ENCODE measurements around the gene STUB1.
A peak's percentile ranks its signal among the peaks of the same experiment; 100 is the strongest.

Gene STUB1

DNA sequence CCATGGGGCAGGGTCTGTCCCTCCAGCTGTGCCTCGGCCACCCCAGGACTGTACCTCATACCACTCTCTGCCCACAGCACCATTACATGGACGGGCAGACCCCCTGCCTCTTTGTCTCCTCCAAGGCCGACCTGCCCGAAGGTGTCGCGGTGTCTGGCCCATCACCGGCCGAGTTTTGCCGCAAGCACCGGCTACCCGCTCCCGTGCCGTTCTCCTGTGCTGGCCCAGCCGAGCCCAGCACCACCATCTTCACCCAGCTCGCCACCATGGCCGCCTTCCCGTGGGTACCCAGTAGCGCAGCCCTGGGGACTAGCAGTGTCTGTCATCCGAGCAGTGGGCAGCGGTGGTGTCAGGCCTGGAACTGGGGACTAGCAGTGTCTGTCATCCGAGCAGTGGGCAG is 7.4 kb upstream of the STUB1 start:
- DNase-seq (ENCODE audit: low read depth), result no peak
- H3K4me3 ChIP-seq (ENCODE audit: low read length), result no peak overlapping the region
- no peak for TF ChIP-seq CTCF (IDR thresholded peaks at IDR 0.05; ENCODE audit: insufficient read depth, low read depth, low read length, missing control alignments)

GRCh38 chr16:673399-673991 is 6.7 kb upstream of the STUB1 start:
- no peak for TF ChIP-seq CTCF (IDR thresholded peaks at IDR 0.05; ENCODE audit: insufficient read depth, low read depth, low read length, missing control alignments)
- no peak overlapping the region for H3K4me3 ChIP-seq (ENCODE audit: low read length)
- no peak for DNase-seq (ENCODE audit: low read depth)

- H3K4me3 ChIP-seq (ENCODE audit: low read length), result no peak overlapping the region
- no peak for DNase-seq (ENCODE audit: low read depth)
- no peak for TF ChIP-seq CTCF (IDR thresholded peaks at IDR 0.05; ENCODE audit: insufficient read depth, low read depth, low read length, missing control alignments)
These were observed 5.9 kb upstream of the STUB1 start for GRCh38 chr16:674214-674881.

DNA sequence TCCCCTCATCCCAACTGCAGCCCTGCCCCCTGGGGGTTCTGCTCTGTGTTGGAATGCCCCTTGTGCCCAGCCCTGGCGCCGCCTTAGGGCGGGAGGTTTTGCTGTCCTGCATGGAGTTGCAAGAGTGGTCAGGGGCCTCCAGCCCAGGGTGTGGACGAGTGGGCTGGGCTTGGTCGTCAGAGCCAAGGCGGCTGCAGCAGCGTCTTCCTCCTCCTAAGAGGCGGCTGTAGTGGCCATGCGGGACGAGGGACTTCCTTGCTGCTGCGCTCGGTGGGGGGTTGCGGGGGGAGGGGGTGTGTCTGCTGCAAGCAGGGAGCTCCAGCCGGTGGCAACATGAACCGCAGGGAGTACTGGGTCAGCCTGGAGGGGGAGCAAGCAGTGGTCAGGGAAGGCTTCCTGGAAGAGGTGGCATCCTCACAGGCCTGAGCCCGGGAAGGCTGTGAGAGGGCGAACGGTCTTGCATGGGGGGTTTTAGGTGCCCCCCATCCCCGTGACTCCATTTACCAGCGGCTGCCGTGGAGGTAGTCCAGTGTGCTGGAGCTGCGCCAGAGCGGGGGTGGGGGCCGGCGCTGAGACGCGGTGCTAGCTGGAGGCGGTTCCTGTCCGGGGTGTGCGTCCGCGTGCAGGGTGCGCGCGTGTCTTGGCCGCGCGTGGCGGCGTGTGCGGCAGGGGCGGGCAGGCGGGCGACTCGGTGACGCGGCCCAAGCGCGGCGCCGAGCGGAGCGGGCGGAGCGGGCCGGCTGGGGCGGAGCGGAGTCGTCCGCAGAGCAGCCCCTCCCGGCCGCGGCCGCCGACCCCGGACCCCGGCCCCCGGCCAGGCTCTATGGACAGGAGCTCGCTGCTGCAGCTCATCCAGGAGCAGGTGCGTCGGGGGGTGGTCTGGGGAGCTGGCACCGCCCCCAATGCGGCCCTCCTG is 5.0 kb upstream of the STUB1 start, which contains the start of gene RHBDL1:
Gene RHBDL1, plus strand, starts transcription at position 704 of the 916 bp plus-strand sequence. Its CDS starts 120 bp downstream, at position 824.
- no peak for TF ChIP-seq CTCF (IDR thresholded peaks at IDR 0.05; ENCODE audit: insufficient read depth, low read depth, low read length, missing control alignments)
- H3K4me3 ChIP-seq (ENCODE audit: low read length), result peak within 1 kb of the TSS; percentile 31
- DNase-seq (ENCODE audit: low read depth), result no peak

DNA sequence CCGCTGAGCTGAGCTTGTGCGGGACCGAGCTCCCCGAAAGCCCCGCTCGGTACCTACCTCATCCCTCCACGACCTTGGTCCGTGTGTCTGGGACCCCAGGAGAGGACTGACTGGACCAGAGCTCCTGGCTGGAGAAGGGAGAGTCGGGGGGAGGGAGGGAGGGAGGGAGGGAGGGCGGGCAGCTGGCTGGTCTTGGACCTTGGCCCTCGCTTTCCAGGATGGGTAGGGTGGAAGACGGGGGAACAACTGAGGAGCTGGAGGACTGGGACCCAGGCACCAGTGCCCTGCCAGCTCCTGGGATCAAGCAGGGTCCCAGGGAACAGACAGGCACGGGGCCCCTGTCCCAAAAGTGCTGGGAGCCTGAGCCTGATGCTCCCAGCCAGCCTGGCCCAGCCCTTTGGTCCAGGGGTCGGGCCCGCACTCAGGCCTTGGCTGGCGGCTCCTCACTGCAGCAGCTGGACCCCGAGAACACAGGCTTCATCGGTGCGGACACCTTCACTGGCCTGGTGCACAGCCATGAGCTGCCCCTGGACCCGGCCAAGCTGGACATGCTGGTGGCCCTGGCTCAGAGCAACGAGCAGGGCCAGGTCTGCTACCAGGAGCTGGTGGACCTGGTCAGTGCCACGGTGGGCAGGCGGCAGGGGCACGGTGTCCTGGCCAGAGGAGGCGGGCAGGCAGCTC is 4.2 kb upstream of the STUB1 start:
- peak overlapping the region; percentile 31 for H3K4me3 ChIP-seq (ENCODE audit: low read length)
- no peak for DNase-seq (ENCODE audit: low read depth)
- TF ChIP-seq CTCF (IDR thresholded peaks at IDR 0.05; ENCODE audit: insufficient read depth, low read depth, low read length, missing control alignments), result no peak

GRCh38 chr16:676565-676902 is 3.7 kb upstream of the STUB1 start:
- no peak for DNase-seq (ENCODE audit: low read depth)
- no peak for TF ChIP-seq CTCF (IDR thresholded peaks at IDR 0.05; ENCODE audit: insufficient read depth, low read depth, low read length, missing control alignments)
- H3K4me3 ChIP-seq (ENCODE audit: low read length), result no peak overlapping the region

Data from epithelial cell of esophagus (primary cell).